Ovary (tissue), 3 donors: Measurements from ENCODE around the gene TRIM36.

ENCODE experiments used
- POLR2A ChIP-seq: fragments of 450-650 bp; IDR thresholded peaks from one replicate; pipeline ENCODE4 v1.6.1; 2017; ENCODE audit warnings: antibody characterized with exemption, mild to moderate bottlenecking, moderate library complexity
- TF ChIP-seq, protein P1 (sequence below), 3 donors: fragments of 450-650 bp in 2 of 3; fragments of 200-600 bp in 1 of 3; IDR thresholded peaks; one replicate each; pipeline versions ENCODE4 v1.5.1 to v1.8.0; 2016 to 2022; ENCODE audit warnings: antibody characterized with exemption in 3 of 3, mild to moderate bottlenecking in 1 of 3
- donor health status: DM: no; HTN: no; CAD: no.

DNA sequence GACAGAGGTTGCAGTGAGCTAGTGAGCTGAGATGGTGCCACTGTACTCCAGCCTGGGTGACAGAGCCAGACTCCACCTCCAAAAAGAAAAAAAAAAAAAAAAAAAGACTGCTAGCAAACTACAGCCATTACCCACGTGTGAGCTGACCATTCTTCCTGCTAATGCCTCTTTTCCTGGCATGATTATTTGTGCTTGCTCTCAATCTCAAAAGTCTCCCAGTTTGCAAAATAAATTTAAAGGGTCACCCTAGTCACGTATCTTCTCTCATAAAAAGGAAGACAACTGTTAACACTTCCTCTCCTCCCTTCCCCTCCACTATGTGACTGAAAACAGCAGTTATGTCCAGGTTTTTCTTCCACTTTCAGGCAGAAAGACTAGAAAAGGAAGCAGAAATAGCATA is 37.2 kb downstream of the TRIM36 start:
- TF ChIP-seq, protein P1, sequence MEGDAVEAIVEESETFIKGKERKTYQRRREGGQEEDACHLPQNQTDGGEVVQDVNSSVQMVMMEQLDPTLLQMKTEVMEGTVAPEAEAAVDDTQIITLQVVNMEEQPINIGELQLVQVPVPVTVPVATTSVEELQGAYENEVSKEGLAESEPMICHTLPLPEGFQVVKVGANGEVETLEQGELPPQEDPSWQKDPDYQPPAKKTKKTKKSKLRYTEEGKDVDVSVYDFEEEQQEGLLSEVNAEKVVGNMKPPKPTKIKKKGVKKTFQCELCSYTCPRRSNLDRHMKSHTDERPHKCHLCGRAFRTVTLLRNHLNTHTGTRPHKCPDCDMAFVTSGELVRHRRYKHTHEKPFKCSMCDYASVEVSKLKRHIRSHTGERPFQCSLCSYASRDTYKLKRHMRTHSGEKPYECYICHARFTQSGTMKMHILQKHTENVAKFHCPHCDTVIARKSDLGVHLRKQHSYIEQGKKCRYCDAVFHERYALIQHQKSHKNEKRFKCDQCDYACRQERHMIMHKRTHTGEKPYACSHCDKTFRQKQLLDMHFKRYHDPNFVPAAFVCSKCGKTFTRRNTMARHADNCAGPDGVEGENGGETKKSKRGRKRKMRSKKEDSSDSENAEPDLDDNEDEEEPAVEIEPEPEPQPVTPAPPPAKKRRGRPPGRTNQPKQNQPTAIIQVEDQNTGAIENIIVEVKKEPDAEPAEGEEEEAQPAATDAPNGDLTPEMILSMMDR (IDR thresholded peaks at IDR 0.05) = no peak
- no peak for TF ChIP-seq POLR2A
